Measurements from ENCODE around the gene DPH5.

DPH5 gene

DNA sequence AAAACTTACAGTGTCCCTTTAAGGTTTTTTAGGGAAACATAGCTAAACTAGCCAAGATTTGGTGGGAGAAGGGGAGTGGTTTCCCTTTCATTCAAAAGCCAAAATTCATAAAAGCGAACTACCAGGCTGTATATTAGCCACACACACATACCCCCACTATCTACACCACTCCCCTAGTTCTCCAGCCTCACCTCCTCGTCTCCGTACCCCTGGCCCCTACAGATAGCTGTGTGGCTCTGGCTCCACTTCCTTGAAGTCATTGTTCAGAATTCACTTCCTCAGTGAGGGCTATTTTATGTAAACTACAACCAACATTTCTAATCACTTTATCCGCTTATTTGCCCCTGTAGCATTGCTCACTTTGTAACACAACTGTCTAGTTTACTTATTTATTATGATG is 5.3 kb upstream of the DPH5 start:
- no peaks in the 10 kb centered on the region for H4K20me1 ChIP-seq (ENCODE audit: insufficient read depth, low read length, poor library complexity, severe bottlenecking)
- H3K9me2 ChIP-seq (replicated peaks; ENCODE audit: low read depth, low read length): no peaks in the 10 kb centered on the region
- peaks cover 34% of the 10 kb centered on the region for H3K4me1 ChIP-seq (ENCODE audit: insufficient read depth, low read length, poor library complexity, severe bottlenecking)
- H3K4me3 ChIP-seq (ENCODE audit: low read length, poor library complexity, severe bottlenecking): no peak overlapping the region
- no peak overlapping the region for H2AFZ ChIP-seq (ENCODE audit: low read length)
- no peak overlapping the region for H3K4me2 ChIP-seq (ENCODE audit: low read depth, low read length, poor library complexity, severe bottlenecking)
- no peak overlapping the region for H3K9ac ChIP-seq (ENCODE audit: low read depth, low read length, poor library complexity, severe bottlenecking)
- no peak for TF ChIP-seq EZH2phosphoT487 (IDR thresholded peaks at IDR 0.05; ENCODE audit: borderline replicate concordance)
- no peaks in the 10 kb centered on the region for H3F3A ChIP-seq (ENCODE audit: low read depth)
- no peaks in the 10 kb centered on the region for H3K36me3 ChIP-seq (ENCODE audit: insufficient read depth, low read length)
- peaks cover 5% of the 10 kb centered on the region; the same call in 1 of the 2 replicates for H3K9me3 ChIP-seq (ENCODE audit: insufficient read depth, low read depth, low read length)
- H3K27me3 ChIP-seq (ENCODE audit: insufficient read depth, low read length, poor library complexity, severe bottlenecking): no peaks in the 10 kb centered on the region
- peaks cover 17% of the 10 kb centered on the region for H3K79me2 ChIP-seq (ENCODE audit: insufficient read depth, low read length)

DNA sequence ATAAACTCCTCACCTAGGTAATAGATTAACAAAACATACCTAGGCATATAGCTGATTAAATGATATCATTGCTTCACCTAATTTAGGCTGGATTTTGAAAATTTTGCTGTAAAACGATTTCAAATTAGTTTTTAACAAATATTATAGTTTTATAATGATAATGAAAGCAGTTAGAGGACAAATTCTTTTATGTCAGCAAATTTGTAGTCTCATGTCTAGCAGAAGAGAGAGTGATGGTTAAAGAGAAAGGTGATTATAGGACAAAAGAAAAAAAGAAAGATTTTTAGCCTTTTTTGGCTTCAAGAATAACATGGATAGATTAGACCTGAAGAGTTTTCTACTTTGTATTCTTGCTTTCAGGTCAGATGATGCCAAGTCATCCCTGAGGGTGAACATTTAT is 3.6 kb upstream of the DPH5 start:
- no peaks in the 10 kb centered on the region for H3K27me3 ChIP-seq (ENCODE audit: insufficient read depth, low read length, poor library complexity, severe bottlenecking)
- H3K4me2 ChIP-seq (ENCODE audit: low read depth, low read length, poor library complexity, severe bottlenecking): peak overlapping the region; percentile 21
- H3K36me3 ChIP-seq (ENCODE audit: insufficient read depth, low read length): no peaks in the 10 kb centered on the region
- H3K79me2 ChIP-seq (ENCODE audit: insufficient read depth, low read length): peaks cover 33% of the 10 kb centered on the region
- no peaks in the 10 kb centered on the region for H3F3A ChIP-seq (ENCODE audit: low read depth)
- H4K20me1 ChIP-seq (ENCODE audit: insufficient read depth, low read length, poor library complexity, severe bottlenecking): no peaks in the 10 kb centered on the region
- H3K4me1 ChIP-seq (ENCODE audit: insufficient read depth, low read length, poor library complexity, severe bottlenecking): peaks cover 41% of the 10 kb centered on the region
- no peaks in the 10 kb centered on the region for H3K9me2 ChIP-seq (replicated peaks; ENCODE audit: low read depth, low read length)
- no peak overlapping the region for H3K9ac ChIP-seq (ENCODE audit: low read depth, low read length, poor library complexity, severe bottlenecking)
- no peak for TF ChIP-seq EZH2phosphoT487 (IDR thresholded peaks at IDR 0.05; ENCODE audit: borderline replicate concordance)
- TF ChIP-seq, protein P1, sequence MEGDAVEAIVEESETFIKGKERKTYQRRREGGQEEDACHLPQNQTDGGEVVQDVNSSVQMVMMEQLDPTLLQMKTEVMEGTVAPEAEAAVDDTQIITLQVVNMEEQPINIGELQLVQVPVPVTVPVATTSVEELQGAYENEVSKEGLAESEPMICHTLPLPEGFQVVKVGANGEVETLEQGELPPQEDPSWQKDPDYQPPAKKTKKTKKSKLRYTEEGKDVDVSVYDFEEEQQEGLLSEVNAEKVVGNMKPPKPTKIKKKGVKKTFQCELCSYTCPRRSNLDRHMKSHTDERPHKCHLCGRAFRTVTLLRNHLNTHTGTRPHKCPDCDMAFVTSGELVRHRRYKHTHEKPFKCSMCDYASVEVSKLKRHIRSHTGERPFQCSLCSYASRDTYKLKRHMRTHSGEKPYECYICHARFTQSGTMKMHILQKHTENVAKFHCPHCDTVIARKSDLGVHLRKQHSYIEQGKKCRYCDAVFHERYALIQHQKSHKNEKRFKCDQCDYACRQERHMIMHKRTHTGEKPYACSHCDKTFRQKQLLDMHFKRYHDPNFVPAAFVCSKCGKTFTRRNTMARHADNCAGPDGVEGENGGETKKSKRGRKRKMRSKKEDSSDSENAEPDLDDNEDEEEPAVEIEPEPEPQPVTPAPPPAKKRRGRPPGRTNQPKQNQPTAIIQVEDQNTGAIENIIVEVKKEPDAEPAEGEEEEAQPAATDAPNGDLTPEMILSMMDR (conservative IDR thresholded peaks at IDR 0.05; ENCODE audit: low read length): no peak
- peaks cover 5% of the 10 kb centered on the region; the same call in 1 of the 2 replicates for H3K9me3 ChIP-seq (ENCODE audit: insufficient read depth, low read depth, low read length)
- no peak overlapping the region for H2AFZ ChIP-seq (ENCODE audit: low read length)
- H3K4me3 ChIP-seq (ENCODE audit: low read length, poor library complexity, severe bottlenecking): no peak overlapping the region

DNA sequence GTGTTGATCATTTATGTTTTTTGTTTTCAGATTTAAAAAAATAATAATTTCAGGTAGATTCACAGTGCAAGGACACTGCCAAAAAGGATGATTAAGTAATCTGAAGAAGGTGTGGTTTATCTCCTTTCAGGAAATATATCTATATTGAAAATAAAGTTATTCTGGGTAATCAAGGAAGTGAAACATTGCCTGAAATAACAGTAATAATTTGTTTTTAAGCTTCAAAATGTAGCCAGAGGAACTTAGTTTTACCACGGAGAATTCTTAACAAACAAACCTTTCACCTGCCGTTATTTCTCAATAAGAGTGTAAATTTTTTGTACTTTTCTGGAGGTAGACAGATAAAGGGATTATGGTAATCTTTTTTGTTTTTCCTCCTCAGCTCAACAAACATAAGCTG is 2.9 kb upstream of the DPH5 start:
- Histone ChIP-seq H3K9me3 (ENCODE audit: insufficient read depth, low read depth, low read length) (peaks cover 5% of the 10 kb centered on the region; the same call in 1 of the 2 replicates), H3F3A (ENCODE audit: low read depth) (no peaks in the 10 kb centered on the region), H3K36me3 (ENCODE audit: insufficient read depth, low read length) (no peaks in the 10 kb centered on the region), H3K4me2 (ENCODE audit: low read depth, low read length, poor library complexity, severe bottlenecking) (peak overlapping the region; percentile 21), H3K4me1 (ENCODE audit: insufficient read depth, low read length, poor library complexity, severe bottlenecking) (peaks cover 41% of the 10 kb centered on the region), H3K27me3 (ENCODE audit: insufficient read depth, low read length, poor library complexity, severe bottlenecking) (no peaks in the 10 kb centered on the region), H3K79me2 (ENCODE audit: insufficient read depth, low read length) (peaks cover 40% of the 10 kb centered on the region), H3K4me3 (ENCODE audit: low read length, poor library complexity, severe bottlenecking) (no peak overlapping the region), H3K9me2 (replicated peaks; ENCODE audit: low read depth, low read length) (no peaks in the 10 kb centered on the region), H4K20me1 (ENCODE audit: insufficient read depth, low read length, poor library complexity, severe bottlenecking) (no peaks in the 10 kb centered on the region), H2AFZ (ENCODE audit: low read length) (no peak overlapping the region), H3K9ac (ENCODE audit: low read depth, low read length, poor library complexity, severe bottlenecking) (no peak overlapping the region)
- TF ChIP-seq EZH2phosphoT487 (IDR thresholded peaks at IDR 0.05; ENCODE audit: borderline replicate concordance): no peak
- TF ChIP-seq, protein P1 (conservative IDR thresholded peaks at IDR 0.05; ENCODE audit: low read length): no peak

DNA sequence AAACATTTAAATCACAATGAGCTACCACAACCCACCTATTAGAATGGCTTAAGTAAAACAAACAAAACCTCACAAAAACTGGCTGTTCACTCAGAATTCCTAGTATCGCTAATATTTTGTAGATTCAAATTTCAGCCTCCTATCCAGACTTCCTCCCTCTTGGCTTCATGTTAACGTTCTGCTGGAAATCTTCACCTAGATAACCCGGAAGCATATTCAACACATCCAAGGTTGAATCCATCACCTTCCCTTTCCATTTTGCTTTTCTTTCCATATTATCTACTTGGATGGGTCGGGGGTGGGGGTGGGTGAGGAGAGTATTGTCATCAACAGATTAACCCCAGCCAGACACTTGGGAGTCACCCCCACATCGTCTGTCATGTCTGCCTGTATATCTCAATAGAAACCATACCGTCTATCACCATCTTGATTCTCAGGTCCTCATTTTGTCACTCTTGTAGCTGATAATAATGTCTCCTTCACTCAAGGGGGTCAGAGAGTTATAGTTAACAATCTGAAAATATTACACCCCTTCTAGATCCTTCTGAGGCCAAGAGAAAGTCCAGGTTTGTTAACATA is 1.7 kb upstream of the DPH5 start:
- H3K27me3 ChIP-seq (ENCODE audit: insufficient read depth, low read length, poor library complexity, severe bottlenecking): no peaks in the 10 kb centered on the region
- no peaks in the 10 kb centered on the region for H4K20me1 ChIP-seq (ENCODE audit: insufficient read depth, low read length, poor library complexity, severe bottlenecking)
- H3K36me3 ChIP-seq (ENCODE audit: insufficient read depth, low read length): no peaks in the 10 kb centered on the region
- H3K79me2 ChIP-seq (ENCODE audit: insufficient read depth, low read length): peaks cover 42% of the 10 kb centered on the region
- H3K4me3 ChIP-seq (ENCODE audit: low read length, poor library complexity, severe bottlenecking): peak overlapping the region; percentile 81
- peaks cover 41% of the 10 kb centered on the region for H3K4me1 ChIP-seq (ENCODE audit: insufficient read depth, low read length, poor library complexity, severe bottlenecking)
- H2AFZ ChIP-seq (ENCODE audit: low read length): no peak overlapping the region
- no peaks in the 10 kb centered on the region for H3K9me3 ChIP-seq (ENCODE audit: insufficient read depth, low read depth, low read length)
- no peak overlapping the region for H3K9ac ChIP-seq (ENCODE audit: low read depth, low read length, poor library complexity, severe bottlenecking)
- no peaks in the 10 kb centered on the region for H3K9me2 ChIP-seq (replicated peaks; ENCODE audit: low read depth, low read length)
- H3K4me2 ChIP-seq (ENCODE audit: low read depth, low read length, poor library complexity, severe bottlenecking): peak overlapping the region; percentile 92
- no peaks in the 10 kb centered on the region for H3F3A ChIP-seq (ENCODE audit: low read depth)
- TF ChIP-seq EZH2phosphoT487 (IDR thresholded peaks at IDR 0.05; ENCODE audit: borderline replicate concordance): no peak
- TF ChIP-seq, protein P1 (conservative IDR thresholded peaks at IDR 0.05; ENCODE audit: low read length): no peak
